CD8-positive, alpha-beta memory T cell (primary cell): ENCODE measurements around the gene RBM24. TPM values are rescaled to one million over a fixed set of nuclear protein-coding genes. Genes with fewer than 3 reads are reported as not detected.

Experiments
- CTCF ChIA-PET: fragments of 350-600 bp; sonication (Branson Sonifier 250); formaldehyde crosslinking; loops from one replicate; lab custom pipeline; 2021; ENCODE audit warnings: antibody characterized with exemption; lab: Charles Lee
- POLR2A ChIA-PET: fragments of 350-600 bp; sonication (Branson Sonifier 250); formaldehyde crosslinking; loops from one replicate; lab custom pipeline; 2021; ENCODE audit warnings: antibody characterized with exemption; lab: Charles Lee
- DNase-seq, 5 donors: peaks; one replicate each; pipeline versions ENCODE4 v3.0.0 to v3.0.0-alpha.2; 2020 to 2022; ENCODE audit warnings: mixed read lengths in 1 of 5
- H3K27ac ChIP-seq: one replicate; pipeline ENCODE4 v1.7.0; 2013; ENCODE audit warnings: low read depth, mild to moderate bottlenecking, low read length, moderate library complexity
- H3K27me3 ChIP-seq: 2 replicates; pipeline ENCODE4 v1.7.0; 2013; ENCODE audit warnings: low read length, mild to moderate bottlenecking; ENCODE audit not compliant: insufficient read depth, poor library complexity, severe bottlenecking
- H3K36me3 ChIP-seq: 2 replicates; pipeline ENCODE4 v1.7.0; 2013; ENCODE audit warnings: mild to moderate bottlenecking, low read length, moderate library complexity; ENCODE audit not compliant: insufficient read depth
- H3K4me1 ChIP-seq: 2 replicates; pipeline ENCODE4 v1.7.0; 2013; ENCODE audit warnings: mild to moderate bottlenecking, low read length, moderate library complexity; ENCODE audit not compliant: insufficient read depth
- H3K4me3 ChIP-seq: 2 replicates; pipeline ENCODE4 v1.7.0; 2013; ENCODE audit warnings: mild to moderate bottlenecking, low read length
- H3K9me3 ChIP-seq: 2 replicates; pipeline ENCODE4 v1.7.0; 2013; ENCODE audit warnings: mild to moderate bottlenecking, low read length
- H3K27ac Mint-ChIP-seq, 8 donors: one replicate each; pipeline ENCODE4 v1.8.0; 2020 to 2021; ENCODE audit warnings: mixed read lengths in 8 of 8, mild to moderate bottlenecking in 6 of 8, inconsistent platforms in 3 of 8, moderate library complexity in 3 of 8
- H3K27me3 Mint-ChIP-seq, 2 donors: one replicate each; pipeline ENCODE4 v1.8.0; 2020 to 2021; ENCODE audit warnings: mixed read lengths in 2 of 2, mild to moderate bottlenecking in 1 of 2, moderate library complexity in 1 of 2
- H3K36me3 Mint-ChIP-seq, 3 donors: one replicate each; pipeline ENCODE4 v1.8.0; 2020 to 2021; ENCODE audit warnings: mixed read lengths in 3 of 3, inconsistent platforms in 1 of 3, mild to moderate bottlenecking in 1 of 3
- H3K4me1 Mint-ChIP-seq, 3 donors: one replicate each; pipeline ENCODE4 v1.8.0; 2020 to 2021; ENCODE audit warnings: mixed read lengths in 3 of 3, inconsistent platforms in 1 of 3, mild to moderate bottlenecking in 1 of 3
- H3K4me3 Mint-ChIP-seq, 7 donors: one replicate each; pipeline ENCODE4 v1.8.0; 2020 to 2021; ENCODE audit warnings: mixed read lengths in 7 of 7, mild to moderate bottlenecking in 6 of 7, moderate library complexity in 4 of 7, inconsistent platforms in 2 of 7
- H3K9me3 Mint-ChIP-seq, 5 donors: one replicate each; pipeline ENCODE4 v1.8.0; 2020 to 2022; ENCODE audit warnings: mixed read lengths in 5 of 5, mild to moderate bottlenecking in 3 of 5, moderate library complexity in 2 of 5, inconsistent platforms in 1 of 5
- polyA plus RNA-seq: library from polyadenylated mRNA; unstranded; fragments of 300-500 nt; fragmentation: Illumina TruSeq; gene quantifications from one replicate; pipeline ENCODE4 v1.2.3, GENCODE V29; 2021
- total RNA-seq, 2 experiments: library from RNA; stranded (reverse); gene quantifications; one replicate each; pipeline ENCODE4 v1.2.3, GENCODE V29; 2021

The RBM24 gene
- total and polyA plus RNA-seq, 3 experiments from 2014 or later = 0.74 TPM; not detected in 2

DNA sequence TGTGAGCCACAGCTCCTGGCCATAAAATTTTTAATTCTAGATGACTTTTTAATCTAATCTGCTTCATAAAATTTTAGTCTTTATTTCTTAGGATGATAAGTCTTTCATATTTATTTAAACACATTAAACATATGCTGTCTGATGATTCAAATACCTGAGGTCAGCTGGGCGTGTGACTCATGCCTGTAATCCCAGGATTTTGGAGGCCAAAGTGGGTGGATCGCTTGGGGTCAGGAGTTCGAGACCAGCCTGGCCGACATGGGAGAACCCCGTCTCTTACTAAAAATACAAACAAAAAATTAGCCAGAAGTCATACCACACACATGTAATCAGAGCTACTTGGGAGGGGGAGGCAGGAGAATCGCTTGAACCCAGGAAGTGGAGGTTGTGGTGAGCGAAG, 53.1 kb downstream of the RBM24 start:
- CTCF ChIA-PET = no interaction called here
- no peak for DNase-seq
- Histone ChIP-seq H3K4me3 (no peak overlapping the region), H3K27me3 (no peaks in the 10 kb centered on the region), H3K36me3 (no peaks in the 10 kb centered on the region), H3K9me3 (no peaks in the 10 kb centered on the region), H3K27ac (no peak overlapping the region), H3K4me1 (no peaks in the 10 kb centered on the region)
- H3K4me3 Mint-ChIP-seq = no peak overlapping the region
- peaks cover 2 to 4% of the 10 kb centered on the region in 2 donors for H3K27me3 Mint-ChIP-seq
- H3K36me3 Mint-ChIP-seq = no peaks in the 10 kb centered on the region
- H3K27ac Mint-ChIP-seq = no peak overlapping the region
- POLR2A ChIA-PET = no interaction called here
- H3K4me1 Mint-ChIP-seq = no peaks in the 10 kb centered on the region
- H3K9me3 Mint-ChIP-seq = peaks cover 0 to 5% (median 4%) of the 10 kb centered on the region in 5 donors

DNA sequence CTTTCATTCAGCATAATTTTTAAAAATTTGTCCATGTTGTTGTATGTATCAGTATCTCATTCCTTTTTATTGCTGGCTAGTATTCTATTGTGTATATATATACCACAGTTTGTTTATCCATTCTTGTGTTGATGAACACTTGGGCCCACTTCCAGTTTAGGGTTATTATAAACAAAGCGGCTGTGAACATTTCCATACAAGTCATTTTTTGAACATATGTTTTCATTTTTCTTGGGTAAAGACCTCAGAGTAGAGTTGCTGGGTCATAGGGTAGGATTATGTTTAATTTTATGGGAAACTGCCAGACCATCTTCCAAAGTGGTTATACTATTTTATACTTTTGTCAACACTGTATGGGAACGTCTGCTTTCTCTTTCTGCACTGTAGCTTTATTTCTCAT, 55.3 kb downstream of the RBM24 start:
- no peaks in the 10 kb centered on the region for H3K4me1 Mint-ChIP-seq
- no peaks in the 10 kb centered on the region for H3K36me3 ChIP-seq
- H3K27ac Mint-ChIP-seq = no peak overlapping the region
- H3K9me3 Mint-ChIP-seq = peaks cover 0 to 5% (median under 1%) of the 10 kb centered on the region in 5 donors
- no peaks in the 10 kb centered on the region for H3K9me3 ChIP-seq
- H3K4me3 ChIP-seq = no peak overlapping the region
- peaks cover 2 to 4% of the 10 kb centered on the region in 2 donors for H3K27me3 Mint-ChIP-seq
- no peaks in the 10 kb centered on the region for H3K27me3 ChIP-seq
- no peak overlapping the region for H3K4me3 Mint-ChIP-seq
- DNase-seq = no peak
- POLR2A ChIA-PET = no interaction called here
- H3K36me3 Mint-ChIP-seq = no peaks in the 10 kb centered on the region
- CTCF ChIA-PET = no interaction called here
- H3K27ac ChIP-seq = no peak overlapping the region
- H3K4me1 ChIP-seq = no peaks in the 10 kb centered on the region

DNA sequence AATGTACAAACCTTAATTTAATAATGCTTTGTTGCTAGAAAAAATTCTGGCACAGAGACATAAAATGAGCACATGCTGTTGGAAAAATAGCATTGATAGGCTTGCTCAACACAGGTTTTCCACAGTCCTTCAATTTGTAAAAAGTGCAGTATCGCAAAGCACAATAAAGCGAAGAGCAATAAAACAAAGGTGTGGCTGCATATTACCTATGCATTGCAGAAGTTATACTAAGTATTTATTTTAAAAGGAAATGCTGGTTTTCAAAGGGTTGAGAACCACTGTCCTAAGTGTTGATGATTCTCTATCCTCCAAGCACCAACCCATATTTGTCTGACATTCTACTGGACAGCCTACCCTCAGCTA, 58.1 kb downstream of the RBM24 start:
- H3K36me3 Mint-ChIP-seq = no peaks in the 10 kb centered on the region
- no peak for DNase-seq
- Histone ChIP-seq H3K4me1 (no peaks in the 10 kb centered on the region), H3K9me3 (no peaks in the 10 kb centered on the region), H3K4me3 (no peak overlapping the region), H3K27me3 (no peaks in the 10 kb centered on the region), H3K36me3 (no peaks in the 10 kb centered on the region), H3K27ac (no peak overlapping the region)
- no peak overlapping the region for H3K4me3 Mint-ChIP-seq
- no peaks in the 10 kb centered on the region for H3K4me1 Mint-ChIP-seq
- peaks cover 0 to 4% (median 0%) of the 10 kb centered on the region in 5 donors for H3K9me3 Mint-ChIP-seq
- peaks cover 4 to 8% of the 10 kb centered on the region in 2 donors for H3K27me3 Mint-ChIP-seq
- CTCF ChIA-PET = no interaction called here
- no peak overlapping the region for H3K27ac Mint-ChIP-seq
- POLR2A ChIA-PET = no interaction called here

DNA sequence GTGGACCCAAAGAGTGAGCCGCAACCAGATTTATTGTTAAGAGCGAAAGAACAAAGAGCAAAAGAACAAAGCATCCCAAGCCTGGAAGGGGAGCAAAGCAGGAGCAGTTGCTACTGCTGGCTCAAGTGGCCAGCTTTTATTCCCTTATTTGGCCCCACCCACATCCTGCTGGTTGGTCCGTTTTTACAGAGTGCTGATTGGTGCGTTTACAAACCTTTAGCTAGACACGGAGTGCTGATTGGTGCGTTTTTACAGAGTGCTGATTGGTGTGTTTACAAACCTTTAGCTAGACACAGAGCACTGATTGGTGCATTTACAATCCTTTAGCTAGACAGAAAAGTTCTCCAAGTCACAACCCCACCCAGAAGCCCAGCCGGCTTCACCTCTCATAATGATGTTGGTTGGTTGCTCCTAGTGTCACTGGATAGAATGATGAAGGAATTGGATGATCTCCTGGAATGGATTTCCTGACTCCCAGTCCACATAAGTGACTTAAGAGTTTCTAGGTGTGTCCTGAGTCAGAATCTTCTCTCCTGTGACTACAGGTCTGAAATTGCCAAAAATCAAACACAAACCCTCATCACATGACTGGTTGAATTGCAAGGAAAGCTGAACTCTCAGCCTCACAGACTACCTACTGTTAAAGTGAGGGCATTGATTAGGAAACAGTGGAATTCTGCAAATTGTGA, 60.1 kb downstream of the RBM24 start:
- CTCF ChIA-PET = no interaction called here
- no peak overlapping the region for H3K27ac ChIP-seq

DNA sequence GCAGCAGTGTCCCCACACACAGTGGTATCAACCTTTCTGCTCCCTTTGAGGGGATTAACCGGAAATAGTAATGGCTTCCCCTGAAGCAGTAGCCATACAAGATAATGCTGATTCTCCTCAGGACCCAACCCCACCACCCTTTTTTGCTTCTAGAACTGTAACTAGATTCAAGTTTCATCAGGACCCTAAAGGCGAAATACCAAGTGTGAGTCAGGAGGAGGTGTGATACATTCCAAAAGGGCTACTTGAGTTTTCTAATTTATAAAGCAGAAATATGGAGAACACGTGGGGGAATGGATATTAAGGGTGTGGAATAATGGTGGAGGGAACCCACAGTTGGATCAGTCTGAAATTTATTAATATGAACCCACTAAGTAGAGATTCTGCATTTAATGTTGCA, 60.7 kb downstream of the RBM24 start:
- H3K27ac ChIP-seq = no peak overlapping the region
- ChIA-PET CTCF (no interaction called here), POLR2A (no interaction called here)
- H3K4me1 Mint-ChIP-seq = no peaks in the 10 kb centered on the region
- H3K36me3 Mint-ChIP-seq = no peaks in the 10 kb centered on the region
- H3K27me3 ChIP-seq = no peaks in the 10 kb centered on the region
- DNase-seq = no peak
- no peak overlapping the region for H3K4me3 Mint-ChIP-seq
- H3K36me3 ChIP-seq = no peaks in the 10 kb centered on the region
- no peaks in the 10 kb centered on the region for H3K4me1 ChIP-seq
- peaks cover 0 to 2% (median 0%) of the 10 kb centered on the region in 5 donors for H3K9me3 Mint-ChIP-seq
- no peak overlapping the region for H3K27ac Mint-ChIP-seq
- H3K4me3 ChIP-seq = no peak overlapping the region
- H3K27me3 Mint-ChIP-seq = peaks cover 2 to 8% of the 10 kb centered on the region in 2 donors
- H3K9me3 ChIP-seq = no peaks in the 10 kb centered on the region

More for the DNA sequence above, 60.1 kb downstream of the RBM24 start:
- Mint-ChIP-seq H3K36me3 (no peaks in the 10 kb centered on the region), H3K27me3 (peaks cover 2 to 8% of the 10 kb centered on the region in 2 donors), H3K27ac (no peak overlapping the region), H3K4me3 (no peak overlapping the region), H3K9me3 (peaks cover 0 to 2% (median 0%) of the 10 kb centered on the region in 5 donors), H3K4me1 (no peaks in the 10 kb centered on the region)
- H3K36me3 ChIP-seq = no peaks in the 10 kb centered on the region
- H3K27me3 ChIP-seq = no peaks in the 10 kb centered on the region
- no peaks in the 10 kb centered on the region for H3K4me1 ChIP-seq
- H3K4me3 ChIP-seq = no peak overlapping the region
- POLR2A ChIA-PET = no interaction called here
- no peaks in the 10 kb centered on the region for H3K9me3 ChIP-seq
- no peak for DNase-seq

DNA sequence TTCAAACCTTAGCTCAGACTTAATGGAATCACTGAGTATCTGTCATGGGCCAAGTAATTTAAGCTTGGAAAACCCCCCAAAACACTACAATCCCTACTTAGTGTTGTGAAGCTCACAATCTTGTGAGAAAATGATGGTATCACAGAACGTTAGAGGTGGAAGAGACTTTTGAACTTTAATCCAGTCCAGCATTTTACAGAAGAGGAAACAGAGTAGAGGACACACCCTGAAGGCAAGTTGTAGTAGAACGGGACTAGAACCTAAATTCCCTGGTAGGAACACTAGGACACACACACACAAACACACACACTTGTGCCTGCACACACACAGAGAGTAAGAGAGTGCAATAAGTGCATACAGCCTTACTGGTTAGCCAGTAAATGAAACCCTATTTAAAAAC, 62.1 kb downstream of the RBM24 start:
- Histone ChIP-seq H3K4me1 (no peaks in the 10 kb centered on the region), H3K27me3 (no peaks in the 10 kb centered on the region), H3K4me3 (no peak overlapping the region), H3K9me3 (no peaks in the 10 kb centered on the region), H3K36me3 (no peaks in the 10 kb centered on the region), H3K27ac (no peak overlapping the region)
- no peaks in the 10 kb centered on the region for H3K9me3 Mint-ChIP-seq
- no peak overlapping the region for H3K4me3 Mint-ChIP-seq
- H3K27me3 Mint-ChIP-seq = peaks cover 2 to 4% of the 10 kb centered on the region in 2 donors
- no peak overlapping the region for H3K27ac Mint-ChIP-seq
- DNase-seq = no peak
- no peaks in the 10 kb centered on the region for H3K36me3 Mint-ChIP-seq
- POLR2A ChIA-PET = no interaction called here
- no peaks in the 10 kb centered on the region for H3K4me1 Mint-ChIP-seq
- CTCF ChIA-PET = no interaction called here

Other genes with a start within 250 kb of the RBM24 start
- gene STMND1, start 179.3 kb upstream of the RBM24 start, total RNA-seq = under 1 TPM in 1 of 2 experiments, not detected in 1; 0.40 TPM
- not detected for gene STMND1, start 179.3 kb upstream of the RBM24 start, polyA plus RNA-seq
- not detected for gene CAP2, start 112.2 kb downstream of the RBM24 start, total RNA-seq
- 1.0 TPM for gene CAP2, start 112.2 kb downstream of the RBM24 start, polyA plus RNA-seq